Kasumi-1 (cell line): ENCODE measurements around the gene PAX8.

ENCODE experiments used
- DNase-seq, 2 experiments: peaks; one replicate each; lab custom pipeline; 2025; lab: John Stamatoyannopoulos, UW

The PAX8 gene

GRCh38 chr2:113167115-113167932, 111.4 kb downstream of the PAX8 start:
- DNase-seq: no peak

DNA sequence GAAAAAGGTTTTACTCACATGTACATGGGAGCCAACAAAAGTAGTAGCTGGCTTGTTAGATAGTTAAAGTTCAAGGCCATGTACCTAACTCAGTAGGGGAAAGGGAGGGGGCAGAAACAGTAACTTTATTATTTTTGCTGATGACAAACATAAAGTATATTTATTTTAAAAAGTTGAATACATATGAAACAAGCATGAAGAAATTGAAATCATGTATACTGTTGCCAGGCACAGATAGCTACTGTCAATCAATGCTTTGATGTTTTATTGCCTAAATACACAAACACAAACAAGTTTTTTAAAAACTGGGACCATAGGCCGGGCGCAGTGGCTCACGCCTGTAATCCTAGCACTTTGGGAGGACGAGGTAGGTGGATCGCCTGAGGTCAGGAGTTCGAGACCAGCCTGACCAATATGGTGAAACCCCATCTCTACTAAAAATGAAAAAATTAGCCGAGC, 112.5 kb downstream of the PAX8 start:
- DNase-seq: no peak
